K562 (cell line): ENCODE measurements around the gene NT5C3B. TPM values are rescaled to one million over a fixed set of nuclear protein-coding genes. Genes with fewer than 3 reads are reported as not detected.

ENCODE experiments used
- ATAC-seq: fragments of 200-7000 bp; cut with Tn5 transposase; 3 replicates; pipeline ENCODE4 v1.9.1; 2020; ENCODE audit warnings: moderate library complexity
- BruUV-seq: library from RNA; stranded (reverse); fragments of 400-500 nt; replicated peaks from 2 replicates; lab custom pipeline; 2021; lab: Mats Ljungman, UMichigan
- CTCF ChIA-PET: fragments of 300-600 bp; formaldehyde crosslinking; extraction: SDS; loops from one replicate; lab custom pipeline; 2021; ENCODE audit warnings: low intra/inter-chr PET ratio; lab: Yijun Ruan, JAX
- POLR2A ChIA-PET: fragments of 300-600, 350-650 bp; sonication (Branson Sonifier 250); formaldehyde crosslinking; extraction: SDS; loops from one replicate; lab custom pipeline; 2021; ENCODE audit warnings: antibody characterized with exemption, inconsistent platforms; lab: Yijun Ruan, JAX
- DNase-seq, 4 experiments: peaks; one replicate each; pipeline versions ENCODE4 v3.0.0 to v3.0.0-alpha.2; 2011 to 2018; ENCODE audit warnings: low spot score in 3 of 4, mixed read lengths in 3 of 4; ENCODE audit errors: extremely low read depth in 1 of 4
- FAIRE-seq: peaks from 2 replicates; lab custom pipeline; 2011; peaks lifted over from hg19 to GRCh38; lab: Jason Lieb, UNC
- H2AFZ ChIP-seq: 2 replicates; pipeline ENCODE4 v1.6.0; 2011; ENCODE audit warnings: low read depth, low read length, control low read depth, inconsistent platforms
- H3K27ac ChIP-seq: fragments of 200-600 bp; 3 replicates; pipeline ENCODE4 v1.8.0; 2011; ENCODE audit warnings: low read depth, mild to moderate bottlenecking, control low read depth, inconsistent platforms, low read length, moderate library complexity, mixed read lengths; ENCODE audit errors: extremely low read depth
- H3K27me3 ChIP-seq, 2 experiments: fragments of 300-600 bp in 1 of 2; 2 replicates in 1 of 2; 3 replicates in 1 of 2; pipeline versions ENCODE4 v1.6.0 to v1.8.0; 2011; ENCODE audit warnings: inconsistent platforms in 2 of 2, low read length in 2 of 2, mild to moderate bottlenecking in 1 of 2, mixed read lengths in 1 of 2, moderate library complexity in 1 of 2; ENCODE audit not compliant: control insufficient read depth in 2 of 2, insufficient read depth in 2 of 2
- H3K36me3 ChIP-seq: fragments of 300-600 bp; 3 replicates; pipeline ENCODE4 v1.8.0; 2011; ENCODE audit warnings: mild to moderate bottlenecking, low read length, inconsistent platforms; ENCODE audit not compliant: control insufficient read depth, insufficient read depth
- H3K4me1 ChIP-seq, 2 experiments: fragments of 200-600 bp in 1 of 2; replicated peaks in 1 of 2; 2 replicates in 1 of 2; 3 replicates in 1 of 2; pipeline versions ENCODE4 v1.5.1 to v1.8.0; 2011; ENCODE audit warnings: inconsistent platforms in 2 of 2, low read length in 2 of 2, mild to moderate bottlenecking in 1 of 2, mixed read lengths in 1 of 2, moderate library complexity in 1 of 2; ENCODE audit not compliant: control insufficient read depth in 2 of 2, insufficient read depth in 2 of 2
- H3K4me2 ChIP-seq: 2 replicates; pipeline ENCODE4 v1.6.1; 2011; ENCODE audit warnings: low read length, control low read depth, inconsistent platforms, mixed read lengths; ENCODE audit not compliant: insufficient read depth
- H3K4me3 ChIP-seq: fragments of 200-600 bp; sonication (generic), shearing (Covaris generic); 2 replicates; pipeline ENCODE4 v1.5.1; 2016; ENCODE audit warnings: control low read depth, inconsistent platforms
- H3K79me2 ChIP-seq: fragments of 200-600 bp; 3 replicates; pipeline ENCODE4 v1.8.0; 2011; ENCODE audit warnings: low read length, inconsistent platforms; ENCODE audit not compliant: control insufficient read depth, insufficient read depth
- H3K9ac ChIP-seq, 2 experiments: 2 replicates each; pipeline versions ENCODE4 v1.6.0 to v1.6.1; 2011; ENCODE audit warnings: low read depth in 2 of 2, low read length in 2 of 2, control low read depth in 1 of 2, inconsistent platforms in 1 of 2, mild to moderate bottlenecking in 1 of 2, mixed read lengths in 1 of 2; ENCODE audit not compliant: insufficient read depth in 1 of 2
- H3K9me1 ChIP-seq: one replicate; pipeline ENCODE4 v1.6.0; 2011; ENCODE audit warnings: inconsistent platforms, mild to moderate bottlenecking, low read length, moderate library complexity; ENCODE audit not compliant: control insufficient read depth, insufficient read depth
- H3K9me3 ChIP-seq: replicated peaks from 2 replicates; pipeline ENCODE4 v1.5.1; 2011; ENCODE audit warnings: low read depth, low read length, inconsistent platforms; ENCODE audit not compliant: control insufficient read depth, insufficient read depth
- H4K20me1 ChIP-seq: replicated peaks from 2 replicates; pipeline ENCODE4 v1.6.1; 2011; ENCODE audit warnings: low read length, inconsistent platforms, mixed read lengths; ENCODE audit not compliant: control insufficient read depth, insufficient read depth
- BRD9 ChIP-seq: fragments of 450-650 bp; IDR thresholded peaks from 2 replicates; pipeline ENCODE4 v1.6.1; 2018; ENCODE audit warnings: low read depth; ENCODE audit not compliant: partially characterized antibody
- C11orf30 ChIP-seq: fragments of 450-650 bp; IDR thresholded peaks from 2 replicates; pipeline ENCODE4 v1.6.1; 2016; ENCODE audit warnings: low read depth, mild to moderate bottlenecking
- CEBPG ChIP-seq, 3 experiments: fragments of 200-800 bp in 1 of 3; sonication (Bioruptor generic) in 1 of 3; sonication (generic) in 1 of 3; formaldehyde crosslinking in 1 of 3; IDR thresholded peaks in 2 of 3; conservative IDR thresholded peaks in 1 of 3; 2 replicates each; pipeline versions ENCODE4 v1.6.1 to v1.8.0; 2016 to 2022; ENCODE audit warnings: missing compliant biosample characterization in 2 of 3, missing genetic modification characterization in 2 of 3, mild to moderate bottlenecking in 1 of 3, missing genetic modification reagents in 1 of 3
- CHD2 ChIP-seq: IDR thresholded peaks from 2 replicates; pipeline ENCODE4 v1.6.1; 2011; ENCODE audit warnings: low read depth, low read length
- EGR1 ChIP-seq: fragments of 450-650 bp; conservative IDR thresholded peaks from 2 replicates; pipeline ENCODE4 v1.6.1; 2017; ENCODE audit warnings: mild to moderate bottlenecking
- EHMT2 ChIP-seq: fragments of 450-650 bp; IDR thresholded peaks from 2 replicates; pipeline ENCODE4 v1.6.1; 2018; ENCODE audit warnings: antibody characterized with exemption
- FUS ChIP-seq: fragments of 200-400 bp; formaldehyde crosslinking; optimal IDR thresholded peaks from 2 replicates; pipeline ENCODE3; 2017; ENCODE audit warnings: low read depth, low read length
- KDM1A ChIP-seq, 2 experiments: fragments of 450-650 bp; IDR thresholded peaks; 2 replicates each; pipeline ENCODE4 v1.6.1; 2016; ENCODE audit warnings: mild to moderate bottlenecking in 2 of 2
- KLF13 ChIP-seq: fragments of 450-650 bp; IDR thresholded peaks from 2 replicates; pipeline ENCODE4 v1.6.1; 2016; ENCODE audit warnings: missing genetic modification characterization, low read depth, mild to moderate bottlenecking, missing compliant biosample characterization, moderate library complexity, borderline replicate concordance
- NR4A1 ChIP-seq, 2 experiments: fragments of 250-450 bp in 1 of 2; fragments of 450-650 bp in 1 of 2; sonication (Bioruptor Pico) in 1 of 2; IDR thresholded peaks; 2 replicates each; pipeline versions ENCODE4 v1.4.0 to v1.6.1; 2016 to 2020; ENCODE audit warnings: mild to moderate bottlenecking in 2 of 2, missing compliant biosample characterization in 1 of 2, missing genetic modification characterization in 1 of 2, moderate library complexity in 1 of 2
- RBFOX2 ChIP-seq: fragments of 200-400 bp; formaldehyde crosslinking; IDR thresholded peaks from 2 replicates; pipeline ENCODE4 v1.6.1; 2017; ENCODE audit warnings: low read depth, mild to moderate bottlenecking, low read length, moderate library complexity
- RCOR1 ChIP-seq, 2 experiments: IDR thresholded peaks; 2 replicates each; pipeline ENCODE4 v1.6.1; 2012; ENCODE audit warnings: low read depth in 2 of 2, low read length in 2 of 2, borderline replicate concordance in 1 of 2, improper control_type of control experiment in 1 of 2
- ZNF274 ChIP-seq: IDR thresholded peaks from 2 replicates; pipeline ENCODE4 v1.6.1; 2011; ENCODE audit warnings: low read depth, mild to moderate bottlenecking, low read length, moderate library complexity, borderline replicate concordance
- WGBS: fragments of 100-300 bp; shearing (Covaris generic); methylation state at CpG from one replicate; pipeline ENCODE4 v1.1.6; 2016; ENCODE audit warnings: low coverage, mixed read lengths; ENCODE audit not compliant: insufficient coverage; ENCODE audit errors: missing lambda C conversion rate; 5-methylcytosine and 5-hydroxymethylcytosine counted together
- in situ Hi-C: fragments of 300-500 bp; cut with MboI; formaldehyde crosslinking; loops from 4 replicates; pipeline ENCODE4 v1.15.0; 2018; ENCODE audit warnings: inconsistent platforms, mixed read lengths
- intact Hi-C: fragments of 100-400 bp; cut with micrococcal nuclease; formaldehyde crosslinking; loops from 2 replicates; pipeline ENCODE4 v1.14.2; 2022
- polyA plus RNA-seq, 8 experiments: library from polyadenylated mRNA; depleted of rRNA in 4 of 8; stranded (reverse) in 5 of 8; unstranded in 3 of 8; fragments of >200 nt; fragmentation: Nextera tagmentation in 2 of 8; fragmentation: Illumina TruSeq in 1 of 8; extraction: Ambion mirVana in 2 of 8; extraction: Trizol in 1 of 8; gene quantifications; 2 replicates each; pipeline versions ENCODE4 v1.2.1 to v1.2.3, GENCODE V29; 2011 to 2014; ENCODE audit warnings: inconsistent platforms in 1 of 8, missing spikeins in 1 of 8
- total RNA-seq, 7 experiments: library from RNA; depleted of rRNA in 6 of 7; stranded (reverse); fragments of >200 nt in 6 of 7; fragmentation: Illumina TruSeq in 2 of 7; extraction: Trizol in 2 of 7; gene quantifications; 2 replicates each; pipeline versions ENCODE4 v1.2.1 to v1.2.3, GENCODE V29; 2011 to 2021; ENCODE audit warnings: low replicate concordance in 1 of 7
- TF ChIP-seq, protein P1 (sequence below): fragments of 450-650 bp; formaldehyde crosslinking; IDR thresholded peaks from 2 replicates; pipeline ENCODE4 v1.4.0; 2022; ENCODE audit warnings: missing genetic modification characterization
- TF ChIP-seq, protein P2 (sequence below): fragments of 250-450 bp; sonication (Bioruptor Pico); IDR thresholded peaks from 2 replicates; pipeline ENCODE4 v1.5.0; 2020; ENCODE audit warnings: mild to moderate bottlenecking
- TF ChIP-seq, protein P3 (sequence below): sonication (generic); formaldehyde crosslinking; IDR thresholded peaks from 2 replicates; pipeline ENCODE4 v1.4.0; 2020; ENCODE audit warnings: mild to moderate bottlenecking, missing genetic modification reagents

Gene NT5C3B
- total and polyA plus RNA-seq, 9 of the 15 experiments (the other 6 are each of a cell fraction or from before 2014, with no cell fraction given): 2.0 to 166 (median 85.0) TPM

DNA sequence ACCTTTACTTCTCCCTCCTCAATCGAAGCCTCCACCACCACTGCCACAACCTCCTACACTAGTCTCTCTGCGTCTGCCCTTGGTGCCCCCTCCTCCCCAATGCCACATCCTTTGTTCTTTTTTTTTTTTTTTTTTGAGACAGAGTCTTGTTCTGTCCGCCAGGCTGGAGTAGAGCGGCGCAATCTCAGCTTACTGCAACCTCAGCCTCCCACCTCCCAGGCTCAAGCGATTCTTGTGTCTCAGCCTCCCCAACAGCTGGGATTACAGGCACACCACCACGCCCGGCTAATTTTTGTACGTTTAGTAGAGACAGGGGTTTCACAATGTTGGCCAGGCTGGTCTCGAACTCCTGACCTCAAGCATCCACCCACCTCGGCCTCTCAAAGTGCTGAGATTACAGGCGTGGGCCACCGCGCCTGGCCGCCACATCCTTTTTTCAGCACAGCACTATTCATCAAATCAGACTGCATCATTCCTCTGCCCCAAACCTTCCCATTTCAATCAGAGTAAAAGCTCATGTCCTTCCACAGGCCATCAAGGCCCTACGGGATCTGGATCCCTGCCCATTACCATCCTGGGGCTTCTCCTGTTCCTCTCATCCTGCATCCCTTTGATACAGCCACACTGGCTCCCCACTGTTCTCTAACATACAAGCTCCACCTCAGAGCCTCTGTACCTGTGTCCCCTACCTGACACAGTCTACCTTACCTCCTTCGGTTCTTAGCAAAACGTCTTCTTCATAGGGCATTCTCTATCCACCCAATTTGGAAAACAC lies 27.2 kb upstream of the NT5C3B start:
- in situ Hi-C loops: no loop called here
- Histone ChIP-seq H3K79me2 (peaks cover 59% of the 10 kb centered on the region), H4K20me1 (peaks cover 26% of the 10 kb centered on the region; the same call in 1 of the 2 replicates), H3K9me3 (no peaks in the 10 kb centered on the region), H3K27me3 (no peaks in the 10 kb centered on the region), H3K27ac (no peak overlapping the region), H3K4me1 (peaks cover 12 to 25% of the 10 kb centered on the region in 2 experiments), H3K4me3 (peak overlapping the region; percentile 96; the same call in 1 of the 2 replicates), H3K9ac (peak overlapping the region; percentile 77 to 91; a peak in 2 of 4 replicates), H3K9me1 (no peaks in the 10 kb centered on the region), H3K36me3 (peaks cover 15% of the 10 kb centered on the region), H3K4me2 (peak overlapping the region; percentile 79), H2AFZ (no peak overlapping the region)
- 42% methylated on average over 16 of the region's 18 CpGs for WGBS
- TF ChIP-seq, protein P1, sequence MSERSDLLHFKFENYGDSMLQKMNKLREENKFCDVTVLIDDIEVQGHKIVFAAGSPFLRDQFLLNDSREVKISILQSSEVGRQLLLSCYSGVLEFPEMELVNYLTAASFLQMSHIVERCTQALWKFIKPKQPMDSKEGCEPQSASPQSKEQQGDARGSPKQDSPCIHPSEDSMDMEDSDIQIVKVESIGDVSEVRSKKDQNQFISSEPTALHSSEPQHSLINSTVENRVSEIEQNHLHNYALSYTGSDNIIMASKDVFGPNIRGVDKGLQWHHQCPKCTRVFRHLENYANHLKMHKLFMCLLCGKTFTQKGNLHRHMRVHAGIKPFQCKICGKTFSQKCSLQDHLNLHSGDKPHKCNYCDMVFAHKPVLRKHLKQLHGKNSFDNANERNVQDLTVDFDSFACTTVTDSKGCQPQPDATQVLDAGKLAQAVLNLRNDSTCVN (CRISPR knock-in tag): no peak
- TF ChIP-seq FUS (no peak), CEBPG (CRISPR knock-in tag; IDR thresholded peaks at IDR 0.05) (no peak), CEBPG (tag; conservative IDR thresholded peaks at IDR 0.05 in 1 of 2, IDR thresholded peaks at IDR 0.05 in 1 of 2) (no peak), ZNF274 (no peak), C11orf30 (no peak), KLF13 (tag) (no peak), RCOR1 (IDR thresholded peaks at IDR 0.05; ENCODE audit: borderline replicate concordance in 1 of 2, low read depth in 2 of 2, low read length in 2 of 2) (0 out of 4 replicates have a peak, but pooled peaks of 1 of the 2 experiments have one; percentile 11), RBFOX2 (0 out of 2 replicates have a peak, but pooled peaks have one; percentile 52), EHMT2 (no peak), NR4A1 (CRISPR knock-in tag; IDR thresholded peaks at IDR 0.05) (no peak), NR4A1 (tag; IDR thresholded peaks at IDR 0.05) (no peak), BRD9 (no peak), CHD2 (no peak), EGR1 (peak; percentile 67), KDM1A (IDR thresholded peaks at IDR 0.05) (peak; percentile 88 to 89; a peak in 3 of 4 replicates)
- TF ChIP-seq, protein P2, sequence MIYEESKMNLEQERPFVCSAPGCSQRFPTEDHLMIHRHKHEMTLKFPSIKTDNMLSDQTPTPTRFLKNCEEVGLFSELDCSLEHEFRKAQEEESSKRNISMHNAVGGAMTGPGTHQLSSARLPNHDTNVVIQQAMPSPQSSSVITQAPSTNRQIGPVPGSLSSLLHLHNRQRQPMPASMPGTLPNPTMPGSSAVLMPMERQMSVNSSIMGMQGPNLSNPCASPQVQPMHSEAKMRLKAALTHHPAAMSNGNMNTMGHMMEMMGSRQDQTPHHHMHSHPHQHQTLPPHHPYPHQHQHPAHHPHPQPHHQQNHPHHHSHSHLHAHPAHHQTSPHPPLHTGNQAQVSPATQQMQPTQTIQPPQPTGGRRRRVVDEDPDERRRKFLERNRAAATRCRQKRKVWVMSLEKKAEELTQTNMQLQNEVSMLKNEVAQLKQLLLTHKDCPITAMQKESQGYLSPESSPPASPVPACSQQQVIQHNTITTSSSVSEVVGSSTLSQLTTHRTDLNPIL (CRISPR knock-in tag): no peak
- TF ChIP-seq, protein P3, sequence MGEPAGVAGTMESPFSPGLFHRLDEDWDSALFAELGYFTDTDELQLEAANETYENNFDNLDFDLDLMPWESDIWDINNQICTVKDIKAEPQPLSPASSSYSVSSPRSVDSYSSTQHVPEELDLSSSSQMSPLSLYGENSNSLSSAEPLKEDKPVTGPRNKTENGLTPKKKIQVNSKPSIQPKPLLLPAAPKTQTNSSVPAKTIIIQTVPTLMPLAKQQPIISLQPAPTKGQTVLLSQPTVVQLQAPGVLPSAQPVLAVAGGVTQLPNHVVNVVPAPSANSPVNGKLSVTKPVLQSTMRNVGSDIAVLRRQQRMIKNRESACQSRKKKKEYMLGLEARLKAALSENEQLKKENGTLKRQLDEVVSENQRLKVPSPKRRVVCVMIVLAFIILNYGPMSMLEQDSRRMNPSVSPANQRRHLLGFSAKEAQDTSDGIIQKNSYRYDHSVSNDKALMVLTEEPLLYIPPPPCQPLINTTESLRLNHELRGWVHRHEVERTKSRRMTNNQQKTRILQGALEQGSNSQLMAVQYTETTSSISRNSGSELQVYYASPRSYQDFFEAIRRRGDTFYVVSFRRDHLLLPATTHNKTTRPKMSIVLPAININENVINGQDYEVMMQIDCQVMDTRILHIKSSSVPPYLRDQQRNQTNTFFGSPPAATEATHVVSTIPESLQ (CRISPR knock-in tag): no peak
- FAIRE-seq (no peak), DNase-seq (no peak), ATAC-seq (no peak)
- CTCF ChIA-PET: no interaction called here
- intact Hi-C loops: no loop called here
- no TSS peak for BruUV-seq
- POLR2A ChIA-PET: interaction anchor here (0.5 to 2.3 kb wide), 5 partner anchors 10 to 74 kb away, joined by 3 to 10 read pairs (median 3); no protein-coding TSS in a partner anchor
